ENCODE measurements around the gene NAXD.

DNA sequence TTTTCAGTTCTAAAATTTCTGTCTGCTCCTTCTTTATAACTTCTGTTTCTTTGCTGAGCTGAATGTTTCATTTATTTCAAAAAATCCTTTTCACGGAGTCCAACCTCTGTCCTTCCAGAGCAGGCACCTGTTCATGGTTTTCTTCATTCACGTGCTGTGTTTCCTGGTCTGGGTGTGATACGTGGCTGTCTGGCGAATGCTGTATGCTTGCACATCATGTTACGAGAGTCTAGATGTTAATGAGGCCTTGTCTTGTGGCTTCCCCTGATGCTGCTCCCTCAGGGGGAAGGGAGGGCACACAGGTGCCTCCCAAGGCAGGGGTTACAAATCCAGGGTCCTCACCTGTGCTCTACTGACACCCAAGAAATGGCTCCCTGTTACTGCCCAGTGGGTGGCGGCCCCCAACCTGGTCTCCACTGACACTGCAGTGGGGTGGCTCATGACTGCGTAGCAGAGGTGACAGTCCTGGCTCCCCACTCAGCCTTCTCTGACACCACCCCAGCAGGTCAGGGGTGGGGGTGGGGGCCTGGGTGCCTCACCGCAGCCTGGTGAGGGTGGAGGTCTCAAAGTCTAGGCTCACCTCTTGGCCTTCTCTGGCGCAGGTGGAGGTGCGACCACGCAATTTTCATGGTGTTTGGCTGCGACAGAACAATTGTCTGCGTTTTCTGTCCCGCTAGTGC is 33.7 kb upstream of the NAXD start:
- TF ChIP-seq, protein P1, sequence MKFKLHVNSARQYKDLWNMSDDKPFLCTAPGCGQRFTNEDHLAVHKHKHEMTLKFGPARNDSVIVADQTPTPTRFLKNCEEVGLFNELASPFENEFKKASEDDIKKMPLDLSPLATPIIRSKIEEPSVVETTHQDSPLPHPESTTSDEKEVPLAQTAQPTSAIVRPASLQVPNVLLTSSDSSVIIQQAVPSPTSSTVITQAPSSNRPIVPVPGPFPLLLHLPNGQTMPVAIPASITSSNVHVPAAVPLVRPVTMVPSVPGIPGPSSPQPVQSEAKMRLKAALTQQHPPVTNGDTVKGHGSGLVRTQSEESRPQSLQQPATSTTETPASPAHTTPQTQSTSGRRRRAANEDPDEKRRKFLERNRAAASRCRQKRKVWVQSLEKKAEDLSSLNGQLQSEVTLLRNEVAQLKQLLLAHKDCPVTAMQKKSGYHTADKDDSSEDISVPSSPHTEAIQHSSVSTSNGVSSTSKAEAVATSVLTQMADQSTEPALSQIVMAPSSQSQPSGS (tag by site-specific recombination; IDR thresholded peaks at IDR 0.05; ENCODE audit: low read depth): no peak
- TF ChIP-seq, protein P2, sequence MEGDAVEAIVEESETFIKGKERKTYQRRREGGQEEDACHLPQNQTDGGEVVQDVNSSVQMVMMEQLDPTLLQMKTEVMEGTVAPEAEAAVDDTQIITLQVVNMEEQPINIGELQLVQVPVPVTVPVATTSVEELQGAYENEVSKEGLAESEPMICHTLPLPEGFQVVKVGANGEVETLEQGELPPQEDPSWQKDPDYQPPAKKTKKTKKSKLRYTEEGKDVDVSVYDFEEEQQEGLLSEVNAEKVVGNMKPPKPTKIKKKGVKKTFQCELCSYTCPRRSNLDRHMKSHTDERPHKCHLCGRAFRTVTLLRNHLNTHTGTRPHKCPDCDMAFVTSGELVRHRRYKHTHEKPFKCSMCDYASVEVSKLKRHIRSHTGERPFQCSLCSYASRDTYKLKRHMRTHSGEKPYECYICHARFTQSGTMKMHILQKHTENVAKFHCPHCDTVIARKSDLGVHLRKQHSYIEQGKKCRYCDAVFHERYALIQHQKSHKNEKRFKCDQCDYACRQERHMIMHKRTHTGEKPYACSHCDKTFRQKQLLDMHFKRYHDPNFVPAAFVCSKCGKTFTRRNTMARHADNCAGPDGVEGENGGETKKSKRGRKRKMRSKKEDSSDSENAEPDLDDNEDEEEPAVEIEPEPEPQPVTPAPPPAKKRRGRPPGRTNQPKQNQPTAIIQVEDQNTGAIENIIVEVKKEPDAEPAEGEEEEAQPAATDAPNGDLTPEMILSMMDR (tag by site-specific recombination; IDR thresholded peaks at IDR 0.05): no peak
- TF ChIP-seq ZBTB20 (tag by site-specific recombination; IDR thresholded peaks at IDR 0.05) (no peak), ZIC2 (tag by site-specific recombination; IDR thresholded peaks at IDR 0.05) (peak; percentile 35; the same call in 1 of the 2 replicates), ZNF202 (tag by site-specific recombination; IDR thresholded peaks at IDR 0.05; ENCODE audit: borderline replicate concordance) (no peak), ZNF555 (tag by site-specific recombination; conservative IDR thresholded peaks at IDR 0.05) (no peak), ZNF394 (tag by site-specific recombination; IDR thresholded peaks at IDR 0.05; ENCODE audit: borderline replicate concordance) (no peak), ZNF660 (tag by site-specific recombination; IDR thresholded peaks at IDR 0.05) (no peak)
- TF ChIP-seq, protein P3, sequence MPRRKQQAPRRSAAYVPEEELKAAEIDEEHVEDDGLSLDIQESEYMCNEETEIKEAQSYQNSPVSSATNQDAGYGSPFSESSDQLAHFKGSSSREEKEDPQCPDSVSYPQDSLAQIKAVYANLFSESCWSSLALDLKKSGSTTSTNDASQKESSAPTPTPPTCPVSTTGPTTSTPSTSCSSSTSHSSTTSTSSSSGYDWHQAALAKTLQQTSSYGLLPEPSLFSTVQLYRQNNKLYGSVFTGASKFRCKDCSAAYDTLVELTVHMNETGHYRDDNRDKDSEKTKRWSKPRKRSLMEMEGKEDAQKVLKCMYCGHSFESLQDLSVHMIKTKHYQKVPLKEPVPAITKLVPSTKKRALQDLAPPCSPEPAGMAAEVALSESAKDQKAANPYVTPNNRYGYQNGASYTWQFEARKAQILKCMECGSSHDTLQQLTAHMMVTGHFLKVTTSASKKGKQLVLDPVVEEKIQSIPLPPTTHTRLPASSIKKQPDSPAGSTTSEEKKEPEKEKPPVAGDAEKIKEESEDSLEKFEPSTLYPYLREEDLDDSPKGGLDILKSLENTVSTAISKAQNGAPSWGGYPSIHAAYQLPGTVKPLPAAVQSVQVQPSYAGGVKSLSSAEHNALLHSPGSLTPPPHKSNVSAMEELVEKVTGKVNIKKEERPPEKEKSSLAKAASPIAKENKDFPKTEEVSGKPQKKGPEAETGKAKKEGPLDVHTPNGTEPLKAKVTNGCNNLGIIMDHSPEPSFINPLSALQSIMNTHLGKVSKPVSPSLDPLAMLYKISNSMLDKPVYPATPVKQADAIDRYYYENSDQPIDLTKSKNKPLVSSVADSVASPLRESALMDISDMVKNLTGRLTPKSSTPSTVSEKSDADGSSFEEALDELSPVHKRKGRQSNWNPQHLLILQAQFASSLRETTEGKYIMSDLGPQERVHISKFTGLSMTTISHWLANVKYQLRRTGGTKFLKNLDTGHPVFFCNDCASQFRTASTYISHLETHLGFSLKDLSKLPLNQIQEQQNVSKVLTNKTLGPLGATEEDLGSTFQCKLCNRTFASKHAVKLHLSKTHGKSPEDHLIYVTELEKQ (tag by site-specific recombination; IDR thresholded peaks at IDR 0.05; ENCODE audit: borderline replicate concordance): no peak
